ENCODE measurements around the gene SLC38A10. TPM values are rescaled to one million over a fixed set of nuclear protein-coding genes. Genes with fewer than 3 reads are reported as not detected.
A peak's percentile ranks its signal among the peaks of the same experiment; 100 is the strongest.

Gene SLC38A10
- total RNA-seq, 3 donors from 2014 or later (not counting 1 experiment from before 2014, with no cell fraction given): 72.2 to 104 (median 90.5) TPM

- Histone ChIP-seq H3K36me3 (ENCODE audit: control insufficient read depth, insufficient read depth, low read length) (peaks cover 8% of the 10 kb centered on the region), H3K4me1 (ENCODE audit: control insufficient read depth, insufficient read depth, low read length) (peaks cover 42% of the 10 kb centered on the region), H3K9me3 (ENCODE audit: control insufficient read depth, insufficient read depth, low read length) (no peaks in the 10 kb centered on the region), H3K4me3 (ENCODE audit: low read length) (no peak overlapping the region), H3K27ac (ENCODE audit: low read length) (no peak overlapping the region), H3K27me3 (ENCODE audit: control insufficient read depth, insufficient read depth, low read length) (no peaks in the 10 kb centered on the region)
- DNase-seq: no peak
- Mint-ChIP-seq H3K27me3 (ENCODE audit: low read depth in 2 of 2) (no peaks in the 10 kb centered on the region), H3K4me1 (peaks cover 22 to 42% of the 10 kb centered on the region in 2 donors), H3K27ac (no peak overlapping the region), H3K36me3 (no peaks in the 10 kb centered on the region), H3K9me3 (no peaks in the 10 kb centered on the region), H3K4me3 (no peak overlapping the region)
- WGBS (ENCODE audit: insufficient coverage): 93% methylated on average over 21 of the region's 21 CpGs
- ATAC-seq: no peak
- TF ChIP-seq CTCF (IDR thresholded peaks at IDR 0.05): no peak
- intact Hi-C loops (cut with micrococcal nuclease): no loop called here
Observed at GRCh38 chr17:81236784-81237183, 58.3 kb downstream of the SLC38A10 start.

DNA sequence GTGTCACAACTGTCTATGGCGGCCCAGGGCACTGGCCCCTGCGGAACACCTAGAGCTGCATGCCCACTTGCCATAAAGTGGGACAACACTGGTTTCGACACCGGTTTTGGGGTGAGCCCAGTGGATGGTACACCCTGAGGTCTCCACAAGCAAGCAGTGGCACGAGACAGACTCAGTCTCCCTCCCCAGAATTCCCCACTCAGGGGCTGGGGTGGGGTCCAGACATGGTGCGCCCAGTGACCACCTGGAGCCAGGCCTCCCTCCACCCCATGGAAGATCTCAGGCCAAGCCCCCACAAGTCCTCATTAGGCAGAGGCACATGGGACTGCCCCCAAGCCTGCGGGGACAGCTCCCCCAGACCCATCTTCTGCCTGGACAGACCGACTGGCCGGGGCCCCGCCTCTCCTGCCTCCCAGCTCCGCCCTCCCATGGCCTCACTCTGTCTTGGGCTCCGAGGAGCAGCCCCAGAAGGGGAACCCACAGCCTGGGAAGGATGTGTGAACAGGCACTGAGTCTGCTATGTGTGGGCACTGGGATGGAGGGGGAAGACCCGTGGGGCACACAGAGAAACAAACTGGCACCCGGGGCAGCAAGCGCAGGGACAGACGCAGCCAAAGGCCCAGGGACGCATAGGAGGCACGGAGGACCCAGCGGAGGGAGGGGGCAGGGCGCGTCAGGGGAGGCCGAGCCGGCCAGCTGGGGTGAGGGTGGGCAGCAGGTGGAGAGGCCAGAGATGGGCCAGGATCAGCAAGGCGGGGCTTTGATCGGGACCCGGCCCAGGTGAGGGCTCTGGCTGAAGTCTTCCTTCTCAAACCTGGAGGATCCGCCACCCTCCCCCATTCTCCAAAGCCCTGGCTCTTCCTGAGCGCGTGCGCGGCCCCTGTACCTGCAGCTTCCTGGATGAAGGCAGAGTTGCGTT lies 59.0 kb downstream of the SLC38A10 start:
- DNase-seq (no peak), ATAC-seq (no peak)
- WGBS (ENCODE audit: insufficient coverage): 94% methylated on average over 31 of the region's 32 CpGs
- Histone ChIP-seq H3K9me3 (ENCODE audit: control insufficient read depth, insufficient read depth, low read length) (no peaks in the 10 kb centered on the region), H3K27me3 (ENCODE audit: control insufficient read depth, insufficient read depth, low read length) (no peaks in the 10 kb centered on the region), H3K36me3 (ENCODE audit: control insufficient read depth, insufficient read depth, low read length) (peaks cover 14% of the 10 kb centered on the region), H3K4me1 (ENCODE audit: control insufficient read depth, insufficient read depth, low read length) (peaks cover 35% of the 10 kb centered on the region), H3K4me3 (ENCODE audit: low read length) (no peak overlapping the region), H3K27ac (ENCODE audit: low read length) (no peak overlapping the region)
- H3K27ac Mint-ChIP-seq: no peak overlapping the region
- peaks cover 15 to 36% of the 10 kb centered on the region in 2 donors for H3K4me1 Mint-ChIP-seq
- intact Hi-C loops (cut with micrococcal nuclease): no loop called here
- TF ChIP-seq CTCF (IDR thresholded peaks at IDR 0.05): no peak
- no peaks in the 10 kb centered on the region for H3K36me3 Mint-ChIP-seq
- no peaks in the 10 kb centered on the region for H3K9me3 Mint-ChIP-seq
- peak overlapping the region; percentile 37 for H3K4me3 Mint-ChIP-seq
- no peaks in the 10 kb centered on the region for H3K27me3 Mint-ChIP-seq (ENCODE audit: low read depth in 2 of 2)

GRCh38 chr17:81234940-81235821 lies 59.9 kb downstream of the SLC38A10 start:
- no peaks in the 10 kb centered on the region for H3K27me3 Mint-ChIP-seq (ENCODE audit: low read depth in 2 of 2)
- ATAC-seq (no peak), DNase-seq (no peak)
- peak overlapping the region; percentile 2 for H3K4me3 Mint-ChIP-seq
- no peaks in the 10 kb centered on the region for H3K9me3 ChIP-seq (ENCODE audit: control insufficient read depth, insufficient read depth, low read length)
- no peaks in the 10 kb centered on the region for H3K9me3 Mint-ChIP-seq
- H3K27me3 ChIP-seq (ENCODE audit: control insufficient read depth, insufficient read depth, low read length): no peaks in the 10 kb centered on the region
- no peaks in the 10 kb centered on the region for H3K36me3 Mint-ChIP-seq
- H3K4me1 ChIP-seq (ENCODE audit: control insufficient read depth, insufficient read depth, low read length): peaks cover 28% of the 10 kb centered on the region
- no peak overlapping the region for H3K27ac Mint-ChIP-seq
- H3K4me1 Mint-ChIP-seq: peaks cover 9 to 35% of the 10 kb centered on the region in 2 donors
- TF ChIP-seq CTCF (IDR thresholded peaks at IDR 0.05): no peak
- 95% methylated on average over 26 of the region's 26 CpGs for WGBS (ENCODE audit: insufficient coverage)
- peaks cover 18% of the 10 kb centered on the region for H3K36me3 ChIP-seq (ENCODE audit: control insufficient read depth, insufficient read depth, low read length)
- intact Hi-C loops (cut with micrococcal nuclease): no loop called here
- H3K4me3 ChIP-seq (ENCODE audit: low read length): no peak overlapping the region
- no peak overlapping the region for H3K27ac ChIP-seq (ENCODE audit: low read length)

Measured in natural killer cell (primary cell).